Osteoblast (primary cell): ENCODE measurements around the gene FOXN3. TPM values are rescaled to one million over a fixed set of nuclear protein-coding genes. Genes with fewer than 3 reads are reported as not detected.
"Not testable (repeated sequence)": the region's sequence is repeated elsewhere in the genome, so short reads cannot be mapped to it uniquely, and the experiment has no call there.

Source experiments
- DNase-seq: peaks from one replicate; pipeline ENCODE4 v3.0.0; 2011; ENCODE audit warnings: low spot score, mixed read lengths; ENCODE audit not compliant: insufficient read length; ENCODE audit errors: missing footprints
- H2AFZ ChIP-seq: 2 replicates; pipeline ENCODE4 v1.6.0; 2011; ENCODE audit warnings: mild to moderate bottlenecking, low read length
- H3K27ac ChIP-seq: 2 replicates; pipeline ENCODE4 v1.5.1; 2011; ENCODE audit warnings: mild to moderate bottlenecking, low read depth, low read length, moderate library complexity
- H3K27me3 ChIP-seq: 2 replicates; pipeline ENCODE4 v1.6.0; 2012; ENCODE audit warnings: mild to moderate bottlenecking, control low read depth, inconsistent platforms, low read length, moderate library complexity; ENCODE audit not compliant: insufficient read depth
- H3K36me3 ChIP-seq: 2 replicates; pipeline ENCODE4 v1.5.1; 2011; ENCODE audit warnings: mild to moderate bottlenecking, low read length, control low read depth, moderate library complexity; ENCODE audit not compliant: insufficient read depth
- H3K4me1 ChIP-seq: 2 replicates; pipeline ENCODE4 v1.5.1; 2011; ENCODE audit warnings: mild to moderate bottlenecking, low read length, control low read depth, moderate library complexity; ENCODE audit not compliant: insufficient read depth
- H3K4me2 ChIP-seq: 2 replicates; pipeline ENCODE4 v1.6.0; 2011; ENCODE audit warnings: mild to moderate bottlenecking, low read length; ENCODE audit not compliant: insufficient read depth
- H3K4me3 ChIP-seq: fragments of 200-600 bp; sonication (generic); 3 replicates; pipeline ENCODE4 v1.5.1; 2012; ENCODE audit warnings: mild to moderate bottlenecking, low read length, inconsistent platforms; ENCODE audit not compliant: insufficient read depth
- H3K79me2 ChIP-seq: 2 replicates; pipeline ENCODE4 v1.6.0; 2012; ENCODE audit warnings: mild to moderate bottlenecking, low read length, control low read depth, inconsistent platforms; ENCODE audit not compliant: insufficient read depth
- H3K9me3 ChIP-seq: 2 replicates; pipeline ENCODE4 v1.5.1; 2011; ENCODE audit warnings: low read depth, low read length, control low read depth
- H4K20me1 ChIP-seq: 2 replicates; pipeline ENCODE4 v1.6.0; 2012; ENCODE audit warnings: mild to moderate bottlenecking, low read length, control low read depth; ENCODE audit not compliant: insufficient read depth
- CTCF ChIP-seq: IDR thresholded peaks from 2 replicates; pipeline ENCODE4 v1.5.1; 2011; ENCODE audit warnings: mild to moderate bottlenecking, low read depth, low read length, moderate library complexity; ENCODE audit errors: extremely low read depth
- total RNA-seq: library from RNA; depleted of rRNA; stranded (reverse); fragments of >200 nt; gene quantifications from 2 replicates; pipeline ENCODE4 v1.2.3, GENCODE V29; 2012

The FOXN3 gene
- total RNA-seq, 1 donor = 49.9 TPM

- Histone ChIP-seq H3K4me1 (no peaks in the 10 kb centered on the region), H3K79me2 (no peaks in the 10 kb centered on the region), H3K9me3 (no peaks in the 10 kb centered on the region), H3K27ac (no peak overlapping the region), H3K36me3 (no peaks in the 10 kb centered on the region), H3K4me2 (no peak overlapping the region), H3K4me3 (no peak overlapping the region), H4K20me1 (peaks cover 4% of the 10 kb centered on the region), H3K27me3 (no peaks in the 10 kb centered on the region), H2AFZ (no peak overlapping the region)
- no peak for TF ChIP-seq CTCF
- no peak for DNase-seq
Measured at GRCh38 chr14:89205137-89205740, 211.8 kb downstream of the FOXN3 start.

DNA sequence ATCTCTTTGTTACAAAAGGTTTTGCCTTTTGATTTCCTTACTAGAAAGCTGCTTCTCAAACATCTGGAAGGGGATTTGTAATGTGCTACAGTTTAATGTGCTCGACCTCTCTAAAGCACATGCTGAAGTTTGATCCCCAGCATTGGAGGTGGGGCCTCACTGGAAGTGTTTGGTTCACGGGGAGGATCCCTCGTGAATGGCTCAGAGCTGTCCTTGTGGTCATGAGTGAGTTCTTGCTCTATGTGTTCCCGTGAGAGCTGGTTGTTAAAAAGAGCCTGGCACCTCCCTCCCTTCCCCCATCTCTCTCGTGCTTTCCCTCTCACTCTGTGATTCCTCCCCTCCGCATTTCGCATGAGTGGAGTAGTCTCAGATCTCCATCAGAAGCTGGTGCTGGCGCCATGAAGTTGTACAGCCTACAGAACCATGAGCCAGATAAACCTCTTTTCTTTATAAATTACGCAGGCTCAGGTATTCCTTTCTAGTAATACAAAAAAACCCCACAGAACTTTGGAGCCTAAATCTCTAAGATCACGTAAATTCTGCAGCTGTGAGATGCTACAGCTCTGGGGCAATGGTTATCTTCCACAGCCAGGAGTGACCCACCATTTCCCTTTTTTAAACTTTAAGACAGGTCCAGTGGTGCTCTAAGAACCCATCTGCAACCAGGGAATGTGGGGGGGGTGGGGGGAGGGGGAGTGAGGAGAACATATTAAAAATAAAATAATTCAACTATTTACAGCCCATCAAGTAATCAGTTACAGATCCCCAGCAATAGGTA is 214.4 kb downstream of the FOXN3 start:
- H3K27me3 ChIP-seq = no peaks in the 10 kb centered on the region
- H3K4me3 ChIP-seq = no peak overlapping the region
- DNase-seq = no peak
- H3K27ac ChIP-seq = no peak overlapping the region
- TF ChIP-seq CTCF = no peak
- H2AFZ ChIP-seq = no peak overlapping the region
- H3K4me1 ChIP-seq = no peaks in the 10 kb centered on the region
- H3K36me3 ChIP-seq = no peaks in the 10 kb centered on the region
- H4K20me1 ChIP-seq = peaks cover 6% of the 10 kb centered on the region
- H3K9me3 ChIP-seq = no peaks in the 10 kb centered on the region
- H3K79me2 ChIP-seq = no peaks in the 10 kb centered on the region
- no peak overlapping the region for H3K4me2 ChIP-seq

- Histone ChIP-seq H3K27ac (no peak overlapping the region), H3K4me2 (no peak overlapping the region), H3K79me2 (no peaks in the 10 kb centered on the region), H3K36me3 (no peaks in the 10 kb centered on the region), H2AFZ (no peak overlapping the region), H3K4me1 (no peaks in the 10 kb centered on the region), H3K27me3 (no peaks in the 10 kb centered on the region), H4K20me1 (peaks cover 8% of the 10 kb centered on the region), H3K9me3 (no peaks in the 10 kb centered on the region), H3K4me3 (no peak overlapping the region)
- DNase-seq = no peak
- no peak for TF ChIP-seq CTCF
Measured at GRCh38 chr14:89201645-89202044, 215.4 kb downstream of the FOXN3 start.

DNA sequence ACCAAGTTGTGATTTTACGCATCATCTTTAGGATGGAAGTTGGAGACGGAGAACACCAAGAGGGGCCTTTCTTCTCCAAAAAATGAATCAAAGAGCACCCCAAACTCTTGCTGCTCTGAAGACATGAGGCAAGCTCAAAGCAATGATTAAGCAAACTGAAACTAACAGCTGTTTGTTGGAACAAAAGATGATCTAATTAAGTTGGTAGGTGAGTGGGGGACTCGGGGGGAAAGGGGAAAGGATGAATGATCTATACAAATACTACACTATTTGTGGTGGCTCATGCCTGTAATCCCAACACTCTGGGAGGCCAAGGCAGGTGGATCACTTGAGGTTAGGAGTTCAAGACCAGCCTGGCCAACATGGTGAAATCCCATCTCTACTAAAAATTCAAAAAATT is 217.7 kb downstream of the FOXN3 start:
- not testable (repeated sequence) for H3K79me2 ChIP-seq, H2AFZ ChIP-seq, H3K27ac ChIP-seq, H4K20me1 ChIP-seq, H3K4me1 ChIP-seq, DNase-seq, H3K9me3 ChIP-seq, H3K36me3 ChIP-seq, H3K4me3 ChIP-seq, H3K27me3 ChIP-seq, H3K4me2 ChIP-seq
